GM12801 (cell line): ENCODE data around the gene NFATC3.

ENCODE experiments used
- TF ChIP-seq, protein P1 (sequence below): IDR thresholded peaks from one replicate; pipeline ENCODE4 v1.5.1; 2011; ENCODE audit warnings: control low read depth; ENCODE audit not compliant: insufficient read length; ENCODE audit errors: extremely low read depth

The NFATC3 gene

DNA sequence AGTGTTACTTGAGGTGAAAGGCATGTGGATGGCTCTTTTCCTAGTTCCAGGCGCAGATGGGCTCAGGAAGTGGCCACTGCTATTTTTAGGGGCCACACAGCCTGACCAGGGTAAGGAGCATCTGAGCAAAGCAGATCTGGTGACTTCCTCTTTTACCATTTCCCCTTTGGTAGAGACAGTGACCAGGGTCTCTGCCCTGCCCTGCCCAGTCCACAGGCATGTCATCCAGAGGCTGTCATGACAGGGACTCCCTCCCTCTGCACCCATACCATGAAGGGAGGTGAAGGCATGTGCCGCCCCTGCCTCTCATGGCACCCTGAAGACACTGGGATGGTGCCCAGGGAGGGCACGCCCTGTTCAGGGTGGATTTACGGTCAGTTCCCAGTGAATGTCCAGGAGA lies 162.2 kb downstream of the NFATC3 start:
- TF ChIP-seq, protein P1, sequence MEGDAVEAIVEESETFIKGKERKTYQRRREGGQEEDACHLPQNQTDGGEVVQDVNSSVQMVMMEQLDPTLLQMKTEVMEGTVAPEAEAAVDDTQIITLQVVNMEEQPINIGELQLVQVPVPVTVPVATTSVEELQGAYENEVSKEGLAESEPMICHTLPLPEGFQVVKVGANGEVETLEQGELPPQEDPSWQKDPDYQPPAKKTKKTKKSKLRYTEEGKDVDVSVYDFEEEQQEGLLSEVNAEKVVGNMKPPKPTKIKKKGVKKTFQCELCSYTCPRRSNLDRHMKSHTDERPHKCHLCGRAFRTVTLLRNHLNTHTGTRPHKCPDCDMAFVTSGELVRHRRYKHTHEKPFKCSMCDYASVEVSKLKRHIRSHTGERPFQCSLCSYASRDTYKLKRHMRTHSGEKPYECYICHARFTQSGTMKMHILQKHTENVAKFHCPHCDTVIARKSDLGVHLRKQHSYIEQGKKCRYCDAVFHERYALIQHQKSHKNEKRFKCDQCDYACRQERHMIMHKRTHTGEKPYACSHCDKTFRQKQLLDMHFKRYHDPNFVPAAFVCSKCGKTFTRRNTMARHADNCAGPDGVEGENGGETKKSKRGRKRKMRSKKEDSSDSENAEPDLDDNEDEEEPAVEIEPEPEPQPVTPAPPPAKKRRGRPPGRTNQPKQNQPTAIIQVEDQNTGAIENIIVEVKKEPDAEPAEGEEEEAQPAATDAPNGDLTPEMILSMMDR, result no peak

DNA sequence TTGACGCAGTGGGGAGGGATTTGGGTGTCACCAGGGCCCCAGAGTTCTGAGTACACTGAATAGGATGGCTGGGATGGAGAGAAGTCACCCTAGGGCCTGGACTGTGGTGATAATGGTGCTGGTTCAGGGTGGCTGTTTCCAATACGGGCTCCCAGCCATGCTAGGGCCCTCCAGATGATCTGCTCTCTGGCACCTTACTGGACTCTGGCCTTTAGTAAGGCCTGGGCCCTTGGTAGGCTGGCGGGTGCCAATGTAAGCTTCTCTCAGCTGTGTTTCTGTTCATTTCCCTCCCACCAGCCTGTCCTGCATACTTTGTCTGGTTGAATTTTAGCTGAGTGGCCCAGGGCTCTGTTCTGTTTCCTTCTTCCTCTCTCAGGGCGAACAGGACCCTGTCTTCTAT lies 162.8 kb downstream of the NFATC3 start:
- TF ChIP-seq, protein P1, result no peak

DNA sequence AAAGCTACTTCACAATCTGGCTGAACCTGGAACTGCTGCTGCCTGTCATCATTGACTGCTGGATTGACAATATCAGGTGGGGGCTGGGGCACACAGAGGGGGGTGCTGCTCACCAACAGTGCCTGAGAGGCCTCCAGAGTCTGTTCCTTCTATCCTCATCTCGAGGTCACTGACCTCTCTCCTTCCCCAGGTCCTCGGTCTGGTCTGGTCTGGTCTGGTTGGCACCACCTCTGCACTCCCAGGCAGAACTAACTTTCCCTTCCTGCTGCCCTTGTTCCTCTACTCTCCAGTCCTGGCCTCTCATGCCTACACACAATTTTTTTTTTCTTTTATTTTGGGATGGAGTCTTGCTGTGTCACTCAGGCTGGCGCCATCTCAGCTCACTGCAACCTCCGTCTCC lies 164.2 kb downstream of the NFATC3 start:
- TF ChIP-seq, protein P1, result no peak

- TF ChIP-seq, protein P1, result no peak
Measured at GRCh38 chr16:68250951-68251350, 165.8 kb downstream of the NFATC3 start.

DNA sequence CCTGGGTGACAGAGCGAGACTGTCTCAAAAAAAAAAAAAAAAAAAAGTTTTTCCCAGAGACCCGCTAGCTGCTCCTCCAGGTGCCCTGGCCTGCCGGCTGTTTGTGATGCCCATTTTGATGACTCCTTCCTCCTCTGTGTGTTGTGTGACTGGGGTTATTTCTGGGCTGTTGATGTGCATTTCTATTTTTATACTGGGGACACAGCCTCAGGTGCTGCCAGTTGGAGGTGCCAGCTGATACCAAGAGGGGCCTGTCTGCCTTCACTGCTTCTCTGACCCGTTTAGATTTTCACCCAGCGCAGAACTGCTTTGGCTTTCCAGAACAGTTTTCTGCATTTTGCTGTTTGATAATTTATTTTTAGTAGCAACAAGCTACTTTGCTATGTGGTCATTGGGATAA lies 166.7 kb downstream of the NFATC3 start:
- TF ChIP-seq, protein P1, result no peak

GRCh38 chr16:68252383-68252782 lies 167.2 kb downstream of the NFATC3 start:
- TF ChIP-seq, protein P1, result no peak

GRCh38 chr16:68253721-68254120 lies 168.6 kb downstream of the NFATC3 start:
- TF ChIP-seq, protein P1, result no peak

- TF ChIP-seq, protein P1, result no peak
Measured at GRCh38 chr16:68255712-68256111, 170.5 kb downstream of the NFATC3 start.
